Spleen (tissue), 11 donors: ENCODE results near the gene KCNE4. TPM values are rescaled to one million over a fixed set of nuclear protein-coding genes. Genes with fewer than 3 reads are reported as not detected.

Source experiments
- DNase-seq: peaks from one replicate; pipeline ENCODE4 v3.0.0-alpha.2; 2020
- H3K27ac ChIP-seq, 8 donors: fragments of 200-600 bp; sonication (generic) in 7 of 8; 1 replicate in 4 of 8; 2 replicates in 4 of 8; pipeline versions ENCODE4 v1.5.0 to v1.8.0; 2016 to 2021; ENCODE audit warnings: inconsistent platforms in 4 of 8, mild to moderate bottlenecking in 4 of 8, moderate library complexity in 1 of 8
- H3K27me3 ChIP-seq, 7 donors: fragments of 200-600 bp; sonication (generic) in 6 of 7; replicated peaks in 1 of 7; 1 replicate in 4 of 7; 2 replicates in 3 of 7; pipeline versions ENCODE4 v1.5.0 to v1.8.0; 2016 to 2021; ENCODE audit warnings: inconsistent platforms in 3 of 7, mild to moderate bottlenecking in 1 of 7
- H3K36me3 ChIP-seq, 6 donors: fragments of 200-600 bp; sonication (generic) in 5 of 6; 1 replicate in 4 of 6; 2 replicates in 2 of 6; pipeline versions ENCODE4 v1.5.0 to v1.8.0; 2016 to 2021; ENCODE audit warnings: inconsistent platforms in 2 of 6
- H3K4me1 ChIP-seq, 6 donors: fragments of 200-600 bp; sonication (generic) in 5 of 6; 1 replicate in 3 of 6; 2 replicates in 3 of 6; pipeline versions ENCODE4 v1.5.0 to v1.8.0; 2016 to 2021; ENCODE audit warnings: inconsistent platforms in 3 of 6
- H3K4me3 ChIP-seq, 8 donors: fragments of 200-600 bp; sonication (generic) in 7 of 8; 1 replicate in 4 of 8; 2 replicates in 4 of 8; pipeline versions ENCODE4 v1.5.0 to v1.8.0; 2016 to 2021; ENCODE audit warnings: inconsistent platforms in 4 of 8, mild to moderate bottlenecking in 4 of 8, moderate library complexity in 2 of 8
- H3K9me3 ChIP-seq, 8 donors: fragments of 200-600 bp; sonication (generic) in 7 of 8; 1 replicate in 4 of 8; 2 replicates in 4 of 8; pipeline versions ENCODE4 v1.5.0 to v1.8.0; 2016 to 2021; ENCODE audit warnings: inconsistent platforms in 4 of 8
- CTCF ChIP-seq, 11 experiments: fragments of 200-600 bp in 7 of 11; fragments of 450-650 bp in 4 of 11; sonication (generic) in 4 of 11; IDR thresholded peaks in 8 of 11; conservative IDR thresholded peaks in 3 of 11; 1 replicate in 7 of 11; 2 replicates in 4 of 11; pipeline versions ENCODE4 v1.4.0 to v1.8.0; 2016 to 2021; ENCODE audit warnings: antibody characterized with exemption in 11 of 11, inconsistent platforms in 4 of 11, mild to moderate bottlenecking in 1 of 11
- POLR2A ChIP-seq, 3 donors: fragments of 450-650 bp; IDR thresholded peaks; one replicate each; pipeline ENCODE4 v1.5.1; 2017; ENCODE audit warnings: antibody characterized with exemption in 3 of 3, mild to moderate bottlenecking in 1 of 3
- POLR2AphosphoS5 ChIP-seq, 3 donors: sonication (generic); formaldehyde crosslinking; IDR thresholded peaks; one replicate each; pipeline ENCODE4 v1.5.1; 2017; ENCODE audit warnings: antibody characterized with exemption in 3 of 3
- WGBS, 5 donors: extraction: QIAGEN DNeasy Blood & Tissue Kit in 3 of 5; methylation state at CpG; one replicate each; pipeline versions ENCODE4 v1.1.5 to v1.1.7; 2013 to 2018; 5-methylcytosine and 5-hydroxymethylcytosine counted together
- intact Hi-C: fragments of 100-400 bp; cut with DNase I; formaldehyde crosslinking; loops from one replicate; pipeline ENCODE4 v1.15.0; 2023; ENCODE audit warnings: low total_unique reads
- polyA plus RNA-seq, 3 donors: library from polyadenylated mRNA; stranded (reverse); fragments of 200-250 nt; gene quantifications; one replicate each; pipeline ENCODE4 v1.2.1, GENCODE V29; 2013
- total RNA-seq, 7 donors: library from RNA; depleted of rRNA in 3 of 7; stranded (reverse); fragments of >200 nt in 3 of 7; fragmentation: NEBNext Ultra II Directional in 4 of 7; extraction: Animal tissue kit (Norgen Biotek cat#: 25700) in 4 of 7; gene quantifications; one replicate each; pipeline versions ENCODE4 v1.1.0 to v1.2.1, GENCODE V29; 2016 to 2021
- donor health status: healthy with polysubstance abuse.
- donor health status: DM: no; HTN: no; CAD: no; lungs with moderate emphysema.
- donor health status: DM: no; HTN: no; CAD: no.
- donor health status: Bipolar disorder and iron deficiency.
- donor health status: healthy.
- donor health status: DM: no; HTN: no; CAD: no.
- donor health status: DM: yes; HTN: yes; CAD: no.

Gene KCNE4
- total and polyA plus RNA-seq, 10 donors = 1.0 to 25.0 (median 4.3) TPM

- no peaks in the 10 kb centered on the region for H3K36me3 ChIP-seq
- H3K27me3 ChIP-seq = peaks cover 0 to 11% (median 0%) of the 10 kb centered on the region in 7 donors
- H3K27ac ChIP-seq = no peak overlapping the region
- intact Hi-C loops = no loop called here
- DNase-seq = no peak
- TF ChIP-seq POLR2A (IDR thresholded peaks at IDR 0.05) = no peak
- TF ChIP-seq CTCF (IDR thresholded peaks at IDR 0.05 in 8 of 11, conservative IDR thresholded peaks at IDR 0.05 in 3 of 11) = no peak
- TF ChIP-seq POLR2AphosphoS5 (IDR thresholded peaks at IDR 0.05) = no peak
- H3K4me3 ChIP-seq = no peak overlapping the region
- no peaks in the 10 kb centered on the region for H3K9me3 ChIP-seq
- WGBS, 5 donors = 81 to 87% (median 84%) methylated on average over 4 of the region's 4 CpGs
- H3K4me1 ChIP-seq = peaks cover 0 to 13% (median 2%) of the 10 kb centered on the region in 6 donors
These were observed 8.3 kb downstream of the KCNE4 start for GRCh38 chr2:223060201-223060825.

GRCh38 chr2:223062396-223062795 lies 10.4 kb downstream of the KCNE4 start:
- no peak overlapping the region for H3K4me3 ChIP-seq
- no peak for DNase-seq
- WGBS, 5 donors = 72 to 81% (median 79%) methylated on average over 2 of the region's 2 CpGs

GRCh38 chr2:223065107-223065506 lies 13.1 kb downstream of the KCNE4 start:
- no peak overlapping the region for H3K27ac ChIP-seq
- no peaks in the 10 kb centered on the region for H3K36me3 ChIP-seq
- H3K4me3 ChIP-seq = no peak overlapping the region
- TF ChIP-seq POLR2AphosphoS5 (IDR thresholded peaks at IDR 0.05) = no peak
- no peak for TF ChIP-seq CTCF (IDR thresholded peaks at IDR 0.05 in 8 of 11, conservative IDR thresholded peaks at IDR 0.05 in 3 of 11)
- no peaks in the 10 kb centered on the region for H3K4me1 ChIP-seq
- intact Hi-C loops = no loop called here
- WGBS, 5 donors = 84 to 89% (median 86%) methylated on average over 5 of the region's 5 CpGs
- H3K9me3 ChIP-seq = no peaks in the 10 kb centered on the region
- no peak for DNase-seq
- H3K27me3 ChIP-seq = peaks cover 0 to 5% (median 0%) of the 10 kb centered on the region in 7 donors

More at GRCh38 chr2:223062396-223062795, 10.4 kb downstream of the KCNE4 start:
- H3K9me3 ChIP-seq = no peaks in the 10 kb centered on the region
- no peaks in the 10 kb centered on the region for H3K36me3 ChIP-seq
- H3K27ac ChIP-seq = no peak overlapping the region
- intact Hi-C loops = no loop called here
- H3K27me3 ChIP-seq = peaks cover 0 to 11% (median 0%) of the 10 kb centered on the region in 7 donors
- TF ChIP-seq POLR2A (IDR thresholded peaks at IDR 0.05) (no peak), POLR2AphosphoS5 (IDR thresholded peaks at IDR 0.05) (no peak), CTCF (IDR thresholded peaks at IDR 0.05 in 8 of 11, conservative IDR thresholded peaks at IDR 0.05 in 3 of 11) (no peak)
- peaks cover 0 to 5% (median 0%) of the 10 kb centered on the region in 6 donors for H3K4me1 ChIP-seq

GRCh38 chr2:223066721-223067120 lies 14.7 kb downstream of the KCNE4 start:
- Histone ChIP-seq H3K36me3 (no peaks in the 10 kb centered on the region), H3K27ac (no peak overlapping the region), H3K4me3 (no peak overlapping the region), H3K9me3 (no peaks in the 10 kb centered on the region), H3K27me3 (no peaks in the 10 kb centered on the region), H3K4me1 (no peaks in the 10 kb centered on the region)
- TF ChIP-seq CTCF (IDR thresholded peaks at IDR 0.05 in 8 of 11, conservative IDR thresholded peaks at IDR 0.05 in 3 of 11) (no peak), POLR2A (IDR thresholded peaks at IDR 0.05) (no peak), POLR2AphosphoS5 (IDR thresholded peaks at IDR 0.05) (no peak)
- DNase-seq = no peak
- WGBS, 5 donors = 89 to 94% (median 89%) methylated on average over 5 of the region's 5 CpGs
- intact Hi-C loops = no loop called here
